Measurements from ENCODE around the gene APBB2.

The APBB2 gene

DNA sequence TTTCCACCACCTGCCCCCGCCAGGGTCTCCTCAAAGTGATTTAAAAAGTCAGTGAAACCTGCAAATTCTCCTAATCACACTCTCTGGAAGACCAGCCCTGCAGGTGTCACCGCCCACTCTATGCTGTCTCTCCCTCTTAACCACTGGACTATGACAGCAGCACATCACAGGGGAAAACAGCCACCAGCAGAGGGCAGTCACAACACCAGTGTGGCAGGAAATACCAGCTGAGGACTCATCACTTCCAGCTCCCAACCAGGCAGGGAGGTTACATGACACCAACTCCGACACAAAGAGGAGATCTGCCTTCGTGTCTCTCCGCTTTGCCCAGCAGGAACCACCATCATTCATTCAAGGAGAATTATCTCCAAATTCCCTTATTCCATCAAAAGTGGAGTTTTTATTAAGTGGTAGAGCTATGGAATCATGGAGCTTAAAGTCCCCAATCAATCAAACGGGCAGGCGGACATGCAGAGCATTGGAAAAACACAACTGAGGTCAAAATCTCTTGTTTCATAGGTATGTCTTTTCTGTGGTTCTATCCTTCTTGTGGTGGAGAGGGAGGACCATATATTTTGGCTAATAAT lies 373.3 kb downstream of the APBB2 start:
- no peak overlapping the region for H3K4me3 ChIP-seq (replicated peaks; ENCODE audit: low read depth, low read length)
- TF ChIP-seq, protein P1, sequence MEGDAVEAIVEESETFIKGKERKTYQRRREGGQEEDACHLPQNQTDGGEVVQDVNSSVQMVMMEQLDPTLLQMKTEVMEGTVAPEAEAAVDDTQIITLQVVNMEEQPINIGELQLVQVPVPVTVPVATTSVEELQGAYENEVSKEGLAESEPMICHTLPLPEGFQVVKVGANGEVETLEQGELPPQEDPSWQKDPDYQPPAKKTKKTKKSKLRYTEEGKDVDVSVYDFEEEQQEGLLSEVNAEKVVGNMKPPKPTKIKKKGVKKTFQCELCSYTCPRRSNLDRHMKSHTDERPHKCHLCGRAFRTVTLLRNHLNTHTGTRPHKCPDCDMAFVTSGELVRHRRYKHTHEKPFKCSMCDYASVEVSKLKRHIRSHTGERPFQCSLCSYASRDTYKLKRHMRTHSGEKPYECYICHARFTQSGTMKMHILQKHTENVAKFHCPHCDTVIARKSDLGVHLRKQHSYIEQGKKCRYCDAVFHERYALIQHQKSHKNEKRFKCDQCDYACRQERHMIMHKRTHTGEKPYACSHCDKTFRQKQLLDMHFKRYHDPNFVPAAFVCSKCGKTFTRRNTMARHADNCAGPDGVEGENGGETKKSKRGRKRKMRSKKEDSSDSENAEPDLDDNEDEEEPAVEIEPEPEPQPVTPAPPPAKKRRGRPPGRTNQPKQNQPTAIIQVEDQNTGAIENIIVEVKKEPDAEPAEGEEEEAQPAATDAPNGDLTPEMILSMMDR (IDR thresholded peaks at IDR 0.05; ENCODE audit: low read depth, low read length, missing control alignments): peak; percentile 86
- peak; percentile 83 for DNase-seq (ENCODE audit: extremely low read depth, low read depth)

DNA sequence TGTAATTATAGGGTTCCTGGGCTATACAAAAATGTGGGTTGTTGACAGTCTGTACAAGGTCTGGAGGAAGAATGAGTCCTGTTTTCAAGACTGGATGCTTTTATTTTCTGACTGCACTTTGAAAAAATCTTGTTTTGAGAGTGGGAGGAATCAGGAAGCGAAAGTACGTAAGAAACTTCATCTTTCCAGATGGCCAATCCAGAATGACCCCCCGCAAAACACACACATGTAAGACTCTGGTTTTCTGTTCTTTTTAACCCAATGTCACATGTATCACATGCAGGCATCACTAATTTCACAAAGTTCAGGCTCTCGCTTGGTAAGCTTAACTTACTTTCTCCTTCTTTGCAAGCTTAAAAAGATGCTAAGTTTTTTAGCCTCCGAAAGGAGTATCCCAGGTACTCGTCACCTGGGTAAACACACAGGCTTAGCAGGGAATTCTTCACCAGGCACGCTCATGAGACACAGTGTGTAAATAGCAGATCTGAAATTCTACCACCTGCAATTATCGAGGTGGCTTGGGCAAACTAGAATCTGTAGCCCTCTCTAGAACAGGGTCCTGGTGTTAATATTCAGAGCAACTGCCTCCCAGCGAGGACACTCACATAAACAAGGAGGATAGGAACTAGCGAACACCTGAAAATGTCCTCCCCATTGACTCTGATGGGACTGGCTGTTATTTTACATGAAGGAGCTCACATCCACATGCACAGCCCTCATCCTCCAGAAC lies 373.9 kb downstream of the APBB2 start:
- H3K4me3 ChIP-seq (replicated peaks; ENCODE audit: low read depth, low read length): no peak overlapping the region
- TF ChIP-seq, protein P1 (IDR thresholded peaks at IDR 0.05; ENCODE audit: low read depth, low read length, missing control alignments): no peak
- DNase-seq (ENCODE audit: extremely low read depth, low read depth): no peak

DNA sequence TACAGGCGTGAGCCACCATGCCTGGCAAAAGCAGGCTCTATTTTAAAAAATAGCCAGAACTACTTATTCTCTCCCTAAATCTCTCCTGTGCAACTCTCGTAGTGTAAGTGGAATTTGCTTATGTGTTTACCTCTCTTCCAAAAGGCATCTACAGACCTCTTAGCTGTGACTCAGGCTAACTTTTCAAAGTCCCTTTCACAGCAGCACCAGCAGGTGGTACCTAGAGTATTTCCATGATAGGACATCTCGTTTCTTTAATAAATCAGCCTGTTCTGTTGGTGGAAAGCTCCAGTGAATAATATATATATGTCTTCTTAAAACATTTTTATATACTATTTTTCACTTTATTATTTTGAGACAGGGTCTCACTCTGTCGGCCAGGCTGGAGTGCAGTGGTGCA lies 375.6 kb downstream of the APBB2 start:
- H3K4me3 ChIP-seq (replicated peaks; ENCODE audit: low read depth, low read length): no peak overlapping the region
- no peak for DNase-seq (ENCODE audit: extremely low read depth, low read depth)
- TF ChIP-seq, protein P1 (IDR thresholded peaks at IDR 0.05; ENCODE audit: low read depth, low read length, missing control alignments): no peak

DNA sequence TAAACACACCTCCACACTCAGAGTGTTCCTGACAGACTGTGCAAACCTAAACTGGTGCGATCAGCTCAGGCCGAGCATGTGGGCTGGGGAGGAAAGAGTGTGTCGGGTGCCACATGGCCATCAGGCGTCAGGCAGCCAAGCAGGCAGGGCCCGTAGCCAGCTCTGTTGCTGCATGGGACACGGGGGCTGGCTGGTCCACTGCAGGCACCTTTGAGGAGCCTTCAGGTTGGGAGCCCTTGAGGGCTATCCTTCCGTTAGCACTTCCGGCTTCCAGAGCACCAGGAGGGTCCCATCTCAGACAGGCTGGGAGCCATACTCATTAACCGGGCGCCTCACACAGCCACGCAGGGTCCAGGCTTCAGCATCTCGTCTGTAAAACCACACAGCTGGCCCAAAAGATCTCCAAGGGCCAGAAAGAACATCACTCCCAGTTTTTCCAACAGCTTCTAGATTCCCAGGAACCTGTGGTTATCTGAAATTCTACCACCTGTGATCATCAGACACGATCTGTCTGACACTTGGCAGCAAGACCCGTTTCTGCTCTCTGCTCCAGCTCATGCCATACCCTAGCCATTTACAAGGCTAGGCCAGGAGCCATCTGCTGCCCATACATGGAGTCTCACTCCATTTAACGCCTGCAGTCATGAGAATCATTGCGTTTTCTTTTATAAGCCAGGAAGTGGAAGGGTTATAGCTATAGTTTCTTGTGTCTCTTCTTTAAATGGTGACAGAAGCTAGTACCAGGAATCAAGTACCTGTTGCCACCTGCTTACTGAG lies 377.1 kb downstream of the APBB2 start:
- TF ChIP-seq, protein P1 (IDR thresholded peaks at IDR 0.05; ENCODE audit: low read depth, low read length, missing control alignments): no peak
- H3K4me3 ChIP-seq (replicated peaks; ENCODE audit: low read depth, low read length): no peak overlapping the region
- DNase-seq (ENCODE audit: extremely low read depth, low read depth): no peak

DNA sequence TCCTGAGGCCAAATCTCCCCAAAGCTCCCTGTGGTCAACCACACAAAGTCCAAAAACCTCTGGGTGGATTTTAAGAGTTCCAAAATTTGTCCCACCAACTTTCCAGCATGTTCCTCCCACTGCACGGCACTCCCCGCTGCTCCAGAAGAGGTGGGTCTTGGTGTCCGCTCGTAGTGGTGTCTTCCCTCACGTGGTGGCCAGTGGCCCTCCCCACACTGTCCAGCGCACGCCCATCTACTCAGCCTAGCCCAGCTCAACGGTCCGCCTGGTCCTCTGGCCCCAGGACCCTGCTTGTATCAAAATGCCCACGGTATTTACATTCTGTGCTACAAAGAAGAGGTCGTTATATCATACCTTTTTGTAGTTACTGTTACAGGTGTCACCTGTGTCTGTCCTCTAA lies 381.1 kb downstream of the APBB2 start:
- H3K4me3 ChIP-seq (replicated peaks; ENCODE audit: low read depth, low read length): no peak overlapping the region
- no peak for DNase-seq (ENCODE audit: extremely low read depth, low read depth)
- TF ChIP-seq, protein P1 (IDR thresholded peaks at IDR 0.05; ENCODE audit: low read depth, low read length, missing control alignments): no peak

DNA sequence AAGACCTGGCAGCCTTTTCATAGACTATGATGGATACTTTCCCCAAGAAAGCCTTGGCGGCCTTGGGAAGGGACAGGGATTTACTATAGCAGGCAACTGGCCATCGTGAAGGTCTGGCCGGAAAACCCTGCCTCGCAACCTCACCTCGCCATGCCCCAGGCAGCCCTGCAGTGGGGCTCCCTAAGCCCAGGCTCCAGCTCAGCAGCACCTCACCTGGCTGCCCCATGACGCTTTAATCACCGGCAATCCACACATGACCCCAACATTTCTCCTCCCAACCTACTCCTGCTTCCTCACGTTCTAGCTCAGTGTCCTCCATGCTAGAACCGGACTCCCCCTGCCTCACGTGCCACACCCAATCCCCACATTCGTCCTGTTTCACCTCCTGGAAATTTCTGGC lies 382.2 kb downstream of the APBB2 start:
- H3K4me3 ChIP-seq (replicated peaks; ENCODE audit: low read depth, low read length): no peak overlapping the region
- no peak for DNase-seq (ENCODE audit: extremely low read depth, low read depth)
- TF ChIP-seq, protein P1 (IDR thresholded peaks at IDR 0.05; ENCODE audit: low read depth, low read length, missing control alignments): no peak
